ENCODE measurements around the gene ZAP70.

ZAP70 gene

DNA sequence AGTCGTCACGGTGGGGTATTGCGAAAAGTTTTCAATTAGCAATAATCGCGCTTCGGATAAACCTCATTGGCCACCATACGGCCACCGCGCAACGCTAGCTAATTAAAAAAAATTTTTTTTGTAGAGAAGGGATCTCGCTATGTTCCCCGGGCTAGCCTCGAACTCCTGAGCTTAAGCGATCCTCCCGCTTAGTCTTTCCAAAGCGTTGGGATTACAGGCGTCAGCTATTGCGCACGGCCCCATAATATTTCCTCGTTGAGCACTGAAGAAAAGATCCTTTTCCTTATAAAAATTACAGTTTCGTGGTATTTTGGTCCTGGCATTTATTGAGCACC is 48.8 kb upstream of the ZAP70 start:
- Histone ChIP-seq H2AFZ (ENCODE audit: low read length) (peak overlapping the region; percentile 94), H3K27me3 (ENCODE audit: insufficient read depth, low read length, poor library complexity, severe bottlenecking) (no peaks in the 10 kb centered on the region), H3F3A (ENCODE audit: low read depth) (no peaks in the 10 kb centered on the region), H3K9me3 (ENCODE audit: insufficient read depth, low read depth, low read length) (no peaks in the 10 kb centered on the region), H3K9me2 (replicated peaks; ENCODE audit: low read depth, low read length) (no peaks in the 10 kb centered on the region), H4K20me1 (ENCODE audit: insufficient read depth, low read length, poor library complexity, severe bottlenecking) (peaks cover 18% of the 10 kb centered on the region), H3K4me3 (ENCODE audit: low read length, poor library complexity, severe bottlenecking) (peak overlapping the region; percentile 82), H3K9ac (ENCODE audit: low read depth, low read length, poor library complexity, severe bottlenecking) (peak overlapping the region; percentile 75), H3K4me2 (ENCODE audit: low read depth, low read length, poor library complexity, severe bottlenecking) (peak overlapping the region; percentile 71), H3K79me2 (ENCODE audit: insufficient read depth, low read length) (peaks cover 45% of the 10 kb centered on the region), H3K4me1 (ENCODE audit: insufficient read depth, low read length, poor library complexity, severe bottlenecking) (peaks cover 31% of the 10 kb centered on the region), H3K36me3 (ENCODE audit: insufficient read depth, low read length) (no peaks in the 10 kb centered on the region)
- no peak for TF ChIP-seq EZH2phosphoT487 (IDR thresholded peaks at IDR 0.05; ENCODE audit: borderline replicate concordance)
- TF ChIP-seq, protein P1, sequence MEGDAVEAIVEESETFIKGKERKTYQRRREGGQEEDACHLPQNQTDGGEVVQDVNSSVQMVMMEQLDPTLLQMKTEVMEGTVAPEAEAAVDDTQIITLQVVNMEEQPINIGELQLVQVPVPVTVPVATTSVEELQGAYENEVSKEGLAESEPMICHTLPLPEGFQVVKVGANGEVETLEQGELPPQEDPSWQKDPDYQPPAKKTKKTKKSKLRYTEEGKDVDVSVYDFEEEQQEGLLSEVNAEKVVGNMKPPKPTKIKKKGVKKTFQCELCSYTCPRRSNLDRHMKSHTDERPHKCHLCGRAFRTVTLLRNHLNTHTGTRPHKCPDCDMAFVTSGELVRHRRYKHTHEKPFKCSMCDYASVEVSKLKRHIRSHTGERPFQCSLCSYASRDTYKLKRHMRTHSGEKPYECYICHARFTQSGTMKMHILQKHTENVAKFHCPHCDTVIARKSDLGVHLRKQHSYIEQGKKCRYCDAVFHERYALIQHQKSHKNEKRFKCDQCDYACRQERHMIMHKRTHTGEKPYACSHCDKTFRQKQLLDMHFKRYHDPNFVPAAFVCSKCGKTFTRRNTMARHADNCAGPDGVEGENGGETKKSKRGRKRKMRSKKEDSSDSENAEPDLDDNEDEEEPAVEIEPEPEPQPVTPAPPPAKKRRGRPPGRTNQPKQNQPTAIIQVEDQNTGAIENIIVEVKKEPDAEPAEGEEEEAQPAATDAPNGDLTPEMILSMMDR (conservative IDR thresholded peaks at IDR 0.05; ENCODE audit: low read length), result 0 out of 2 replicates have a peak, but pooled peaks have one; percentile 5

DNA sequence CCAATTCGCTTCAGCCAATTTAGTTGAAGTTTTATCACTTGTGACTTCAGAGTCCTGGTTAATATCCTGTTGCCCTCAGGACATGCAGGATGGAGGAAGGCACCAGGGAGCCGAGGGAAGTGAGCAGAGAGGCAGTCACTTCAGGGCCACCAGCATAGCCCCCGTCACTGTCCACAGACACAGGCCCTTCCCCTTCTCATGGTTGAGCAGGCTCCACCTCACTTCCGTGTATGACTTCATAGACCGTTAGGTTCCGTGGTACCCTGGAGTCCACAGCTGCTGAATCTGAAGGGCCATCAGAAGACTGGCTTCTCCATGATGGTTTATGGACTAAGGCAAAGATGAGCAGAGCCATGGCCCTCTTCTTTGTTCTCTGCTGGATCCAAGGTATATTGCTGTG is 43.9 kb upstream of the ZAP70 start, which contains the start of gene C2orf92:
TSS of gene C2orf92 (plus strand) at position 266 of the 400 bp plus-strand sequence. CDS start at position 342, 76 bp downstream.
- Histone ChIP-seq H3K36me3 (ENCODE audit: insufficient read depth, low read length) (no peaks in the 10 kb centered on the region), H3K4me3 (ENCODE audit: low read length, poor library complexity, severe bottlenecking) (no peak within 1 kb of the TSS), H2AFZ (ENCODE audit: low read length) (no peak within 1 kb of the TSS), H3K9me3 (ENCODE audit: insufficient read depth, low read depth, low read length) (no peaks in the 10 kb centered on the region), H3K9ac (ENCODE audit: low read depth, low read length, poor library complexity, severe bottlenecking) (no peak within 1 kb of the TSS), H3K4me2 (ENCODE audit: low read depth, low read length, poor library complexity, severe bottlenecking) (no peak within 1 kb of the TSS), H3K9me2 (replicated peaks; ENCODE audit: low read depth, low read length) (no peaks in the 10 kb centered on the region), H4K20me1 (ENCODE audit: insufficient read depth, low read length, poor library complexity, severe bottlenecking) (no peaks in the 10 kb centered on the region), H3K79me2 (ENCODE audit: insufficient read depth, low read length) (peaks cover 7% of the 10 kb centered on the region; the same call in 1 of the 2 replicates), H3F3A (ENCODE audit: low read depth) (no peaks in the 10 kb centered on the region), H3K27me3 (ENCODE audit: insufficient read depth, low read length, poor library complexity, severe bottlenecking) (no peaks in the 10 kb centered on the region), H3K4me1 (ENCODE audit: insufficient read depth, low read length, poor library complexity, severe bottlenecking) (peaks cover 9% of the 10 kb centered on the region)
- TF ChIP-seq, protein P1 (conservative IDR thresholded peaks at IDR 0.05; ENCODE audit: low read length), result no peak
- no peak for TF ChIP-seq EZH2phosphoT487 (IDR thresholded peaks at IDR 0.05; ENCODE audit: borderline replicate concordance)

DNA sequence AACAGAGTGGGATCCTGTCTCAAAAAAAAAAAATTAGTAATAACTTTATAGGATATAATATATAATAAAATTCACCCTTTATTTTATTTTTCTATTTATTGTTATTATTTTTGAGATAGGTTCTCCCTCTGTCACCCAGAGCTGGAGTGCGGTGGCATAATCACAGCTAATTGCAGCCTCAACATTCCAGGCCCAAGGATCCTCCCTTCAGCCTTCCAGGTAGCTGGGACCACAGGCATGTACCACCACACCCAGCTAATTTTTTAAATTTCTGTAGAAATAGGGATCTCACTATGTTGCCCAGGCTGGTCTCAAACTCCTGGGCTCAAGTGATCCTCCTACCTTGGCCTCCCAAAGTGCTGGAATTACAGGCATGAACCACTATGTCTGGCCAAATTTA is 42.9 kb upstream of the ZAP70 start:
- no peak for TF ChIP-seq EZH2phosphoT487 (IDR thresholded peaks at IDR 0.05; ENCODE audit: borderline replicate concordance)
- TF ChIP-seq, protein P1 (conservative IDR thresholded peaks at IDR 0.05; ENCODE audit: low read length), result no peak

More for the DNA sequence above, 42.9 kb upstream of the ZAP70 start:
- H3K9me3 ChIP-seq (ENCODE audit: insufficient read depth, low read depth, low read length), result no peaks in the 10 kb centered on the region
- no peak overlapping the region for H3K4me2 ChIP-seq (ENCODE audit: low read depth, low read length, poor library complexity, severe bottlenecking)
- no peak overlapping the region for H2AFZ ChIP-seq (ENCODE audit: low read length)
- H3K27me3 ChIP-seq (ENCODE audit: insufficient read depth, low read length, poor library complexity, severe bottlenecking), result no peaks in the 10 kb centered on the region
- no peaks in the 10 kb centered on the region for H3K9me2 ChIP-seq (replicated peaks; ENCODE audit: low read depth, low read length)
- no peaks in the 10 kb centered on the region for H3K79me2 ChIP-seq (ENCODE audit: insufficient read depth, low read length)
- no peaks in the 10 kb centered on the region for H3K4me1 ChIP-seq (ENCODE audit: insufficient read depth, low read length, poor library complexity, severe bottlenecking)
- H4K20me1 ChIP-seq (ENCODE audit: insufficient read depth, low read length, poor library complexity, severe bottlenecking), result no peaks in the 10 kb centered on the region
- no peak overlapping the region for H3K4me3 ChIP-seq (ENCODE audit: low read length, poor library complexity, severe bottlenecking)
- no peak overlapping the region for H3K9ac ChIP-seq (ENCODE audit: low read depth, low read length, poor library complexity, severe bottlenecking)
- H3F3A ChIP-seq (ENCODE audit: low read depth), result no peaks in the 10 kb centered on the region
- no peaks in the 10 kb centered on the region for H3K36me3 ChIP-seq (ENCODE audit: insufficient read depth, low read length)

Measured in Loucy (cell line).